Left ventricle myocardium inferior (tissue), 1 donor: Measurements from ENCODE around the gene PAFAH1B2. TPM values are rescaled to one million over a fixed set of nuclear protein-coding genes. Genes with fewer than 3 reads are reported as not detected.
"Not testable (repeated sequence)": the region's sequence is repeated elsewhere in the genome, so short reads cannot be mapped to it uniquely, and the experiment has no call there.

Experiments used
- DNase-seq: peaks from one replicate; pipeline ENCODE4 v3.0.0-alpha.2; 2020
- H3K27ac ChIP-seq: fragments of 200-600 bp; replicated peaks from 2 replicates; pipeline ENCODE4 v1.8.0; 2021
- H3K27me3 ChIP-seq: fragments of 200-600 bp; 2 replicates; pipeline ENCODE4 v1.8.0; 2021; ENCODE audit warnings: low read depth
- H3K36me3 ChIP-seq: fragments of 200-600 bp; 2 replicates; pipeline ENCODE4 v1.8.0; 2021
- H3K4me1 ChIP-seq: fragments of 200-600 bp; 2 replicates; pipeline ENCODE4 v1.8.0; 2021
- H3K4me3 ChIP-seq: fragments of 200-600 bp; 2 replicates; pipeline ENCODE4 v1.8.0; 2021; ENCODE audit warnings: mild to moderate bottlenecking, moderate library complexity
- H3K9me3 ChIP-seq: fragments of 200-600 bp; replicated peaks from 2 replicates; pipeline ENCODE4 v1.8.0; 2021
- CTCF ChIP-seq: fragments of 200-600 bp; IDR thresholded peaks from 2 replicates; pipeline ENCODE4 v1.8.0; 2021; ENCODE audit warnings: antibody characterized with exemption, mild to moderate bottlenecking, borderline replicate concordance
- intact Hi-C: fragments of 100-400 bp; cut with micrococcal nuclease; formaldehyde crosslinking; loops from one replicate; pipeline ENCODE4 v1.11.0; 2022
- total RNA-seq: library from RNA; stranded (reverse); fragmentation: NEBNext Ultra II Directional; extraction: Animal tissue kit (Norgen Biotek cat#: 25700); gene quantifications from one replicate; pipeline ENCODE4 v1.2.1, GENCODE V29; 2021
- donor health status: DM: no; HTN: yes; CAD: no; lungs with severe emphysema.

PAFAH1B2 gene
- total RNA-seq, 1 donor from 2014 or later = 51.5 TPM

- Histone ChIP-seq H3K27ac (no peak overlapping the region), H3K4me1 (no peaks in the 10 kb centered on the region)
- intact Hi-C loops = no loop called here
These were observed 21.5 kb upstream of the PAFAH1B2 start for GRCh38 chr11:117122556-117122955.

DNA sequence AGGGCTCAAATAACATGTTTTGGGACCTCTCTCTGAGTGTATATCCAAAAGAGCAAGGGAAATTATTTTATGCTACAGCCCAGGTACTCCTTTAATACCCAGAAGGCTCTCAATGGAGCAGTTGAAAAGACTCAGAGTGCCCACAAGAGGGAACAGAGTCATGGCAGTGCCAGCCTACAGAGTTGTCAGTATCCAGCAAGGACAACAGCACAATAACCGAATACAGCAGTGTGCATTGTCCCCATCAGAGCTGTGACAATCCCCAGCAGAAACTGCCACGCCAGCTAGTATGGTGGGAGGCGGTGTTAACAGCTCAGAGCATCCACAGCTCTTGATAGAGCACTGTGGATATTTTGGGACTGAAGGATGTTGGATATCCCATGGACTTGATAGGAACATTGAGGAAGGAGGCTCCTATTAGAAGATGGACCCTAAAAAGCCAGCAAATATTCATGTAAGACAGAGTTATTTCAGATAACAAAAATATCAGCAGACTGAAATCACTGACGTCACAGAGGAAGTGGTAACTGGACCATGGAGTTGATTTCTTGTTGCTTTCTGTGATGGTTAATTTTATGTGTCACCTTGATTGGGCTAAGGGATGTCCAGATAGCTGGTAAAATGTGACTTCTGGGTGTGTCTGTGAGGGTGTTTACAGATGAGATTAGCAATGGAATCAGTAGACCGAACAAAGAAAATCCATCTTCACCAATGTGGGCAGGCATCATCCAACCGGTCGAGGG lies 17.7 kb upstream of the PAFAH1B2 start:
- no peaks in the 10 kb centered on the region for H3K4me1 ChIP-seq
- no peak for TF ChIP-seq CTCF
- no peaks in the 10 kb centered on the region for H3K27me3 ChIP-seq
- no peak for DNase-seq
- no peak overlapping the region for H3K27ac ChIP-seq
- H3K36me3 ChIP-seq = no peaks in the 10 kb centered on the region
- no peaks in the 10 kb centered on the region for H3K9me3 ChIP-seq
- intact Hi-C loops = no loop called here
- no peak overlapping the region for H3K4me3 ChIP-seq

More at GRCh38 chr11:117122556-117122955, 21.5 kb upstream of the PAFAH1B2 start:
- Histone ChIP-seq H3K9me3 (no peaks in the 10 kb centered on the region), H3K27me3 (no peaks in the 10 kb centered on the region), H3K4me3 (no peak overlapping the region), H3K36me3 (no peaks in the 10 kb centered on the region)
- TF ChIP-seq CTCF = no peak
- DNase-seq = no peak

GRCh38 chr11:117127171-117127901 lies 16.8 kb upstream of the PAFAH1B2 start:
- Histone ChIP-seq H3K4me1 (no peaks in the 10 kb centered on the region), H3K36me3 (no peaks in the 10 kb centered on the region), H3K4me3 (no peak overlapping the region), H3K9me3 (no peaks in the 10 kb centered on the region), H3K27me3 (no peaks in the 10 kb centered on the region), H3K27ac (no peak overlapping the region)
- no peak for TF ChIP-seq CTCF
- no peak for DNase-seq
- intact Hi-C loops = no loop called here

DNA sequence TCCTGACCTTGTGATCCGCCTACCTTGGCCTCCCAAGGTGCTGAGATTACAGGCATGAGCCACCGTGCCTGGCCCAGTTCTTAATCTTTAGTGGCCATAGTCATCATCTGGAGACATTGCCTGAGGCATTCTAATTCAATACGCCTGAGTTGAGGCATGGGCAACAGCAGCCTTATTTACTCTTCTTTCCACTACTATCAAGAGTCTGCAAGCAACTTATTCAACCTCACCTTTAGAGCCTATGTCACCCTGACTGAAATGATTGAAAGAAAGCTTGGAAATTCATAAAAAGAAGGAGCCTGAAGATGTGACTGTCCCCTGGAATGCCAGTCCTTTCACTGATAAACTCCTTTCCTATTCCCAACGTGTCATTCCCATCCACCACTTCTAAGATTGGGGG lies 15.8 kb upstream of the PAFAH1B2 start:
- no peak for TF ChIP-seq CTCF
- no peaks in the 10 kb centered on the region for H3K36me3 ChIP-seq
- H3K27me3 ChIP-seq = no peaks in the 10 kb centered on the region
- no peaks in the 10 kb centered on the region for H3K9me3 ChIP-seq
- H3K4me1 ChIP-seq = no peaks in the 10 kb centered on the region
- no peak overlapping the region for H3K4me3 ChIP-seq
- no peak for DNase-seq
- no peak overlapping the region for H3K27ac ChIP-seq
- intact Hi-C loops = no loop called here

- not testable (repeated sequence) for H3K4me1 ChIP-seq, H3K4me3 ChIP-seq, H3K27ac ChIP-seq, H3K9me3 ChIP-seq, DNase-seq, H3K36me3 ChIP-seq, H3K27me3 ChIP-seq
- intact Hi-C loops = loop anchor here (5.0 kb wide), 1 partner anchor 77 kb away; no protein-coding TSS in a partner anchor
These were observed 13.7 kb upstream of the PAFAH1B2 start for GRCh38 chr11:117130396-117130795.

- no peak for DNase-seq
These were observed 13.2 kb upstream of the PAFAH1B2 start for GRCh38 chr11:117130879-117131278.

More at GRCh38 chr11:117130879-117131278, 13.2 kb upstream of the PAFAH1B2 start:
- H3K4me3 ChIP-seq = no peak overlapping the region
- no peaks in the 10 kb centered on the region for H3K4me1 ChIP-seq
- H3K9me3 ChIP-seq = no peaks in the 10 kb centered on the region
- H3K36me3 ChIP-seq = no peaks in the 10 kb centered on the region
- no peak for TF ChIP-seq CTCF
- intact Hi-C loops = loop anchor here (5.0 kb wide), 1 partner anchor 76 kb away; no protein-coding TSS in a partner anchor
- H3K27ac ChIP-seq = no peak overlapping the region
- no peaks in the 10 kb centered on the region for H3K27me3 ChIP-seq
